GM12874 (cell line): ENCODE results near the gene CARNS1.

ENCODE experiments used
- TF ChIP-seq, protein P1 (sequence below): IDR thresholded peaks from 2 replicates; pipeline ENCODE4 v1.5.1; 2011; ENCODE audit warnings: low read depth, mild to moderate bottlenecking, control low read depth, low read length, moderate library complexity; ENCODE audit not compliant: insufficient read depth

Gene CARNS1

DNA sequence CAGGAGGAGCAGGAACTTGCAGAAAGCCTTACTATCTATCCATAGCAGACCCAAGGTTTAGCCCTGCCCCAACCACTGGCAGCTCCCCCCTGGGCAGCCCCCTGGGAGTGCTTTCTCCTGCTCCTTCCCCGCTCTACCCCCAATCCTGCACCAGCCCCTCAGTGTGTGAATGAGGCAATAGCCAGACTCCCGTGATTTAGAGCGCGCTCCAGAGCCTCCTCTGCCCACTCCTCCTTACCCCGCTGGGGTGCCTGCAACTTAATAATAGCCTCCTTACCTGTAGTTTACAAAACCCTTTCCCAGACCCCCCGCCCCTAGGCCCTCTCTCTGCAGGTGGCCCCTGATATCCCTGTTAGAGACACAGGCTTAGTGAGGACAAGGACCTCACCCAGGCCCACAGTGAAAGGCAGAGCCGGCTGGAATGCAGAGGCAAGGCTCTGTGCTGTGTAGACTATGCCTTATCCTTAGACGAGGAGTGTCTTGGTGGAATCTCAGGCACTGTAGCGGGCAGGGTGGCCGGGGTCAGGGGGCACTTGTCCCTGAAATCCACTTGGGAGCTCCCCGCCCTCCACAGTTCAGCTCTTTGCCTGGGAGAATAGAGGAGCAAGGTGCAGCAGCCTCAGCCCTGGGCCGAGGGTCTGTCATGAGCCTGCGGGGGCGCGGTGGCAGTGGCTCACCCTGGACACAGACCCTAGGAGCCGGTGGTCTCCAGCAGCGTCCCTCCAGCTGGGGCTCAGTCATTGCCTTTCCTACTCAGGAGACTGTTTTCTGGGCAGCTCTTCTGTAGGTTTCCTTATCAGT is 4.3 kb upstream of the CARNS1 start:
- TF ChIP-seq, protein P1, sequence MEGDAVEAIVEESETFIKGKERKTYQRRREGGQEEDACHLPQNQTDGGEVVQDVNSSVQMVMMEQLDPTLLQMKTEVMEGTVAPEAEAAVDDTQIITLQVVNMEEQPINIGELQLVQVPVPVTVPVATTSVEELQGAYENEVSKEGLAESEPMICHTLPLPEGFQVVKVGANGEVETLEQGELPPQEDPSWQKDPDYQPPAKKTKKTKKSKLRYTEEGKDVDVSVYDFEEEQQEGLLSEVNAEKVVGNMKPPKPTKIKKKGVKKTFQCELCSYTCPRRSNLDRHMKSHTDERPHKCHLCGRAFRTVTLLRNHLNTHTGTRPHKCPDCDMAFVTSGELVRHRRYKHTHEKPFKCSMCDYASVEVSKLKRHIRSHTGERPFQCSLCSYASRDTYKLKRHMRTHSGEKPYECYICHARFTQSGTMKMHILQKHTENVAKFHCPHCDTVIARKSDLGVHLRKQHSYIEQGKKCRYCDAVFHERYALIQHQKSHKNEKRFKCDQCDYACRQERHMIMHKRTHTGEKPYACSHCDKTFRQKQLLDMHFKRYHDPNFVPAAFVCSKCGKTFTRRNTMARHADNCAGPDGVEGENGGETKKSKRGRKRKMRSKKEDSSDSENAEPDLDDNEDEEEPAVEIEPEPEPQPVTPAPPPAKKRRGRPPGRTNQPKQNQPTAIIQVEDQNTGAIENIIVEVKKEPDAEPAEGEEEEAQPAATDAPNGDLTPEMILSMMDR, result no peak

DNA sequence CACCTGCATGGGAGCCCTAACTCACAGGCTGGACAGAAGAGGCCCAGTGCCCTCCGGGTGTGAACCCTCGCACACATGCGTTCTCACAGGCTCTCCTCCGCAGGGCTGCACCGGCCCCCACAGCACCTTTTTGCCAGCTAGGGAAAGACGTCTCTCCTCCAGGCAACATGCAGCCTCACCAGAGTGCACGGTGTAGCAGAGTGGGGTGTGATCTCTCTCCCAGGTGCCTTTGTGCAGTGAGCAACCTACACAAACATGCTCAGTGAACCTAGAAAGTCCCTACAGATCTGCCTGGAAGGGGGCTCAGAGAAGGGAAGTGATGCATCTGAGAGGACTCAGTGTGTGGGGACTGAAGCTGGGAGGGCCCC is 3.7 kb upstream of the CARNS1 start:
- TF ChIP-seq, protein P1, result no peak

DNA sequence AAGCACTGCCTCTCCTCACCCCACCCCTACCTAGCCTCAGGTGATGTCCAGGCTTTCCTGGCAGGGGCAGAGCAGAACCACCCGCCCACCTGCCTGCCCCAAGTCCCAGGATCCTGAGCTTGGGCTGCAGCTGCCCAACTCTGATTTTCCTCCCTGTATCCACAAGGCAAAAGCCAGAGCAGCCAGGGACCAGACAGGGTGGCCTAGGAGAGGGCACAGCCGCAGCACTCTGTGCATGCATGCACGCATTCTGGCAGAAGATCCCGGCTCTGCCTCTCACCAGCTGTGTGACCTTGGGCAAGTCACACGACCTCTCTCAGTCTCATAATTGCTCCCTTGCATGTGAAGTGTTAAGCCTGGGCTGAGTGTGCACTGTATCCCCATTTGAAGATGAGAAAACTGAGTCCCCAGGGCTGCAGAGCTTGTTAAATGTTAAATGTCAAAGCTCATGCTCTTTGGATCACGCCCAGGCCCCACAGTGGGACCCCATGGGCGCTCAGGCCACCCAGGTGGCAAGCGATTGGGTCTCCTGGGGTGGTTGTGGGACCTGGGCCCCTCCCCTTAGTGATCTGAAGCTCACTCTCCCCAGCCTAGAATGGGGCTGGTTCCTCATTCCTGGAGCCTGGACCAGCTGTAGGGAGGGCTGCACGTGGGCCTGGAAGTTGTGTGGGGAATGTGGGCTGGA is 2.8 kb upstream of the CARNS1 start:
- TF ChIP-seq, protein P1, result no peak

DNA sequence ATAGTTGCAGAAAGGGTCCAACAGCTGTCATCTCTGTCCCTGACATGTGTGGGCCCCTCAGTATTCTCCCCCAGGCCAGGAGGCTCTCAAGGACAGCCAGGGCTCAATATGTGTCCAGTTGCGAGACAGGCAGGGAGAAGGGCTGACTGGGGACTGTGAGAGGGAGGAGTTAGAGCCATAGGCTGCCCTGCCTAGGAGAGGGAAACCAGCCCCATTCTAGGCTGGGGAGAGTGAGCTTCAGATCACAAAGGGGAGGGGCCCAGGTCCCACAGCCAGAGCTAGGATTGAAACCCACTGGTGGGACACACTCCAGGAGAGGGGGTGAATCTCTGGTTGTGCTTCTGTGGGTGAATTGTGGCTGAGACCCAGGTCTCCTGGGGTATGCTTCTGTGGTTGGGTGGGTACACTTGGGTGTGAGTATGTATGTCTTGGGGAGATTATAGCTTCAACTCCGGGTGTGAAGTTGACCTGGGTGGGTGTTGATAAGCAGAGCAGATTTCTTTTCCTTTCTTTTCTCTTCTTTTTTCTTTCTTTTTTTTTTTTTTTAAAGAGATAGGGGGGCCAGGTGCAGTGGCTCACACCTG is 2.1 kb upstream of the CARNS1 start:
- TF ChIP-seq, protein P1, result no peak

DNA sequence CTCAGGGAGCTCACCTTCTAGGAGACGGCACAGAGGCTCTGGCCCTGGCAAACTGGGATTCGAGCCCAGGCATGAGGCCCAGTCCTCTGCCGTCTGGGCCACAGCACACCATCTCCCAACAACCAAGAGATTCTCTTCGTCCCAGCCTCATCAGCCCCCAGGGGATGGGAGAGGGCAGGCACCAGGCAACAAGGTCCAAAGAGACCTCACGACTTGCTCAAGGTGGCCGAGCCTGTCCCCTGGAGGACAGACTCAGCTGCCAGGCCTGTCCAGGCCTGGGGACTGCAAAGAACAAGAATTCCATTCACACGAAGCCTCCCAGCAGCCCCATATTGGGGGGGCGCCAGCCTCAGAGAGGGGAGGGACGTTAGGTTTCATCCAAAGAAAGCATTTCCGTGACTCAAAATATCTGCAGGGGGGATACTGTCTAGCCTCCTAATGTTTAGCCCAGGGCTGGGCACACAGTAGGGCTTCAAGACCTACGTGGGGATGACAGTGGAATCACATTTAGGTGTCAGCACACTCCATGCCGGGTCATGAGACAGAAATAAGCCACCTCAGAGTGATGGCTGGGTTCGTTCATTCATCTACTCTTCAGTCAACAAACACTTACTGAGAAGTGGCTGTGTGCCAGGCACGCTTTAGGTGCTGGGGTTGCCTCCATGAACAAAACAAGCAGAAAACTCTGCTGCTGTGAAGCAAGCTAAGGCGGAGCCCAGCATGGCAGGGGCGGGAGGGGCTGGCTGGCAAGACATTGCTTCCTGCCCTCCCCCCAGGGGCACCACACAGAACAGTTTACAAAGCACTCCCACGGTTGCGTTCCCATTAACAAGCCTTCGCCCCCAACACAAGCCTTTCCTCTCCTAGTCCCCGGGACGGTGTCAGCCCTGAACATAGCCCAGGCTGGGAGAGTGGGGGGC is 1.2 kb downstream of the CARNS1 start:
- TF ChIP-seq, protein P1, result no peak

DNA sequence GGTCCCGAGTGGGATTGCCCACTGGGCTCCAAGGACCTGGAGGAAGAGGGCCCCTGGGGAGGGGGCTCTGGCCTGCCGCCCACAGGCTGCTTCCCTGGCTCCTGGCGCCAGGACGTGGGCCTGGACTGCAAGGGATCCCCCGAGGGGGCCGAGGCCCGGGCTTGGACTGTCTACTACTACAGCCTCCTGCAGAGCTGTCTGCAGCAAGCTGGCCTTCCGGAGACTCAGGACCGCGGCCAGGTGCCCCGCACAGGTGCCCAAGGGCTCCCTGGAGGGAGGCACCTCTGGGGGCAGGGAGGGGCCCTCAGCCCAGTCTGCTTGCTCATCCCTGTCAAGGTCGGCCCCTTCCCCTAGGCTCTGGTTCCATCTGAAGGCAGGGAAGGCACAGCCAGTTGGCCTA is 1.9 kb downstream of the CARNS1 start:
- TF ChIP-seq, protein P1, result no peak
